ENCODE data around the gene MFSD6L.

DNA sequence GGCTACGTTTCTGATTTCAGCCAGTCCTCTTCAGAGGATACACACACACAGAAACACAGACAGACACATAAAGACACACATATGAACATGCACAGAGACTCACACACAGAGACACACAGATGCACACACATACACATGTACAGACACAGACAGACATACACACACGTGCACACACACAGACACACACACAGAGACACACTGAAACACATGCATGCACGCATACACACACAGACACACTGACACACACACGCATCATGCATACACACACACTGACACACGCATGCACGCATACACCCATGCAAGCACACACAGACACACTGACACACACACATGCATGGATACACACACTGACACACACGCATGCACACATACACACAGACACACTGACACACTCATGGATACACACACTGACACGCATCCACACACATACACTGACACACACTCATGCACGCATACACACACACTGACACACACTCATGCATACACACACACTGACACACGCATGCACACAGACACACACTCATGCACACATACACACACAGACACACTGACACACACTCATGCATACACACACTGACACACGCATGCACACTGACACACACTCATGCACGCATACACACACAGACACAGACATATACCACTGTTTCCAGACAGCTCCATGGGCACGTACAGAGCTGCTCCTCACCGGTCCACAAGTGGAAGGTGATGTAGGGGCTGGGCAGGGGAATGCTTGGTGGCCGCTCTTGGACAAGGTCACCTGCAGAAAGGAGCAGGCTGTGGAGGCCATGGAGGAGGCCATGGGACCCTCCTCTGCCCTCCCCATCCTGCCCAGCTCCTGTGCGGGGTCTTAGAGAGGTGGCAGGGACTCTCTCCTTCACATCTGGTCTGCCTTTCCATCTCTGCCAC, 30.1 kb upstream of the MFSD6L start:
- TF ChIP-seq, protein P1, sequence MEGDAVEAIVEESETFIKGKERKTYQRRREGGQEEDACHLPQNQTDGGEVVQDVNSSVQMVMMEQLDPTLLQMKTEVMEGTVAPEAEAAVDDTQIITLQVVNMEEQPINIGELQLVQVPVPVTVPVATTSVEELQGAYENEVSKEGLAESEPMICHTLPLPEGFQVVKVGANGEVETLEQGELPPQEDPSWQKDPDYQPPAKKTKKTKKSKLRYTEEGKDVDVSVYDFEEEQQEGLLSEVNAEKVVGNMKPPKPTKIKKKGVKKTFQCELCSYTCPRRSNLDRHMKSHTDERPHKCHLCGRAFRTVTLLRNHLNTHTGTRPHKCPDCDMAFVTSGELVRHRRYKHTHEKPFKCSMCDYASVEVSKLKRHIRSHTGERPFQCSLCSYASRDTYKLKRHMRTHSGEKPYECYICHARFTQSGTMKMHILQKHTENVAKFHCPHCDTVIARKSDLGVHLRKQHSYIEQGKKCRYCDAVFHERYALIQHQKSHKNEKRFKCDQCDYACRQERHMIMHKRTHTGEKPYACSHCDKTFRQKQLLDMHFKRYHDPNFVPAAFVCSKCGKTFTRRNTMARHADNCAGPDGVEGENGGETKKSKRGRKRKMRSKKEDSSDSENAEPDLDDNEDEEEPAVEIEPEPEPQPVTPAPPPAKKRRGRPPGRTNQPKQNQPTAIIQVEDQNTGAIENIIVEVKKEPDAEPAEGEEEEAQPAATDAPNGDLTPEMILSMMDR (IDR thresholded peaks at IDR 0.05; ENCODE audit: low read length) = no peak
- TF ChIP-seq EZH2 (IDR thresholded peaks at IDR 0.05; ENCODE audit: borderline replicate concordance, low read length) = no peak
